NCI-H69 (cell line): ENCODE measurements around the gene UBE4A.
A peak's percentile ranks its signal among the peaks of the same experiment; 100 is the strongest.
"Not testable (repeated sequence)": the region's sequence is repeated elsewhere in the genome, so short reads cannot be mapped to it uniquely, and the experiment has no call there.

Source experiments
- DNase-seq: peaks from one replicate; lab custom pipeline; 2025; lab: John Stamatoyannopoulos, UW

Gene UBE4A

GRCh38 chr11:118401151-118401879 is 41.9 kb downstream of the UBE4A start, which contains the start of gene ATP5MG:
TSS of gene ATP5MG (plus strand) at chr11:118401606. CDS start at chr11:118401666, 60 bp downstream.
- peak; percentile 97 for DNase-seq

GRCh38 chr11:118401880-118402590 is 42.6 kb downstream of the UBE4A start:
- no peak for DNase-seq

- not testable (repeated sequence) for DNase-seq
Observed at GRCh38 chr11:118402594-118402993, 43.2 kb downstream of the UBE4A start.

GRCh38 chr11:118406599-118407166 is 47.3 kb downstream of the UBE4A start:
- DNase-seq = peak; percentile 99

- no peak for DNase-seq
Observed at GRCh38 chr11:118410055-118410745, 50.8 kb downstream of the UBE4A start.

GRCh38 chr11:118411530-118411929 is 52.1 kb downstream of the UBE4A start:
- DNase-seq = no peak

- peak; percentile 17 for DNase-seq
Observed at GRCh38 chr11:118412921-118413320, 53.5 kb downstream of the UBE4A start.

- DNase-seq = no peak
Observed at GRCh38 chr11:118415062-118415738, 55.8 kb downstream of the UBE4A start.

GRCh38 chr11:118415739-118416068 is 56.3 kb downstream of the UBE4A start:
- peak; percentile 67 for DNase-seq

- peak; percentile 32 for DNase-seq
Observed at GRCh38 chr11:118416900-118417299, 57.5 kb downstream of the UBE4A start.

- no peak for DNase-seq
Observed at GRCh38 chr11:118417801-118418200, 58.4 kb downstream of the UBE4A start.

GRCh38 chr11:118418766-118419165 is 59.4 kb downstream of the UBE4A start:
- DNase-seq = no peak

- DNase-seq = no peak
Observed at GRCh38 chr11:118427707-118428106, 68.3 kb downstream of the UBE4A start.

GRCh38 chr11:118430956-118431355 is 71.6 kb downstream of the UBE4A start:
- peak; percentile 24 for DNase-seq

- peak; percentile 85 for DNase-seq
Observed at GRCh38 chr11:118434123-118434552, 74.7 kb downstream of the UBE4A start.

- DNase-seq = peak; percentile 82
Observed at GRCh38 chr11:118434553-118435289, 75.3 kb downstream of the UBE4A start.

GRCh38 chr11:118435290-118435892 is 76.0 kb downstream of the UBE4A start:
- DNase-seq = peak; percentile 97

GRCh38 chr11:118435893-118436624 is 76.7 kb downstream of the UBE4A start, which contains the start of gene KMT2A:
TSS of gene KMT2A (plus strand) at chr11:118436492. CDS start at chr11:118436513, 21 bp downstream.
- DNase-seq = peak; percentile 99

GRCh38 chr11:118436639-118437207 is 77.3 kb downstream of the UBE4A start:
- no peak for DNase-seq
